Hepatocyte (in vitro differentiated cells): ENCODE measurements around the gene PTPRS. TPM values are rescaled to one million over a fixed set of nuclear protein-coding genes. Genes with fewer than 3 reads are reported as not detected.

Experiments
- DNase-seq: peaks from one replicate; pipeline ENCODE4 v3.0.0-alpha.2; 2016; ENCODE audit warnings: low spot score
- H2AFZ ChIP-seq: fragments of 200-600 bp; sonication (generic); 2 replicates; pipeline ENCODE4 v1.6.0; 2016; ENCODE audit warnings: antibody characterized with exemption, mild to moderate bottlenecking
- H3K27ac ChIP-seq: fragments of 200-600 bp; sonication (generic); 2 replicates; pipeline ENCODE4 v1.5.1; 2016; ENCODE audit warnings: mild to moderate bottlenecking
- H3K27me3 ChIP-seq: fragments of 200-600 bp; sonication (generic); 2 replicates; pipeline ENCODE4 v1.6.1; 2016
- H3K36me3 ChIP-seq: fragments of 200-600 bp; sonication (generic); replicated peaks from 2 replicates; pipeline ENCODE4 v1.5.1; 2016; ENCODE audit warnings: low read depth; ENCODE audit not compliant: insufficient read depth
- H3K4me1 ChIP-seq: fragments of 200-600 bp; sonication (generic); 2 replicates; pipeline ENCODE4 v1.5.1; 2016; ENCODE audit warnings: mild to moderate bottlenecking, moderate library complexity; ENCODE audit not compliant: insufficient read depth
- H3K4me2 ChIP-seq: fragments of 200-600 bp; sonication (generic); 2 replicates; pipeline ENCODE4 v1.6.0; 2016
- H3K4me3 ChIP-seq: fragments of 200-600 bp; sonication (generic); 2 replicates; pipeline ENCODE4 v1.5.1; 2016; ENCODE audit warnings: mild to moderate bottlenecking
- H3K79me2 ChIP-seq: fragments of 200-600 bp; sonication (generic); 2 replicates; pipeline ENCODE4 v1.6.0; 2017; ENCODE audit warnings: mild to moderate bottlenecking
- H3K9me2 ChIP-seq: fragments of 200-600 bp; sonication (generic); replicated peaks from 2 replicates; pipeline ENCODE4 v1.6.0; 2017; ENCODE audit warnings: mild to moderate bottlenecking; ENCODE audit not compliant: insufficient read depth
- H3K9me3 ChIP-seq: fragments of 200-600 bp; sonication (generic); 2 replicates; pipeline ENCODE4 v1.5.1; 2016; ENCODE audit warnings: low read depth, mild to moderate bottlenecking
- H4K20me1 ChIP-seq: fragments of 200-600 bp; sonication (generic); 2 replicates; pipeline ENCODE4 v1.6.0; 2016; ENCODE audit warnings: mild to moderate bottlenecking; ENCODE audit not compliant: insufficient read depth, poor library complexity, severe bottlenecking
- CTCF ChIP-seq: fragments of 200-600 bp; sonication (generic); IDR thresholded peaks from 2 replicates; pipeline ENCODE4 v1.5.1; 2016; ENCODE audit warnings: antibody characterized with exemption, mild to moderate bottlenecking; ENCODE audit not compliant: poor library complexity
- EZH2 ChIP-seq: fragments of 200-600 bp; sonication (generic); IDR thresholded peaks from 2 replicates; pipeline ENCODE4 v1.6.1; 2016; ENCODE audit warnings: antibody characterized with exemption, mild to moderate bottlenecking, borderline replicate concordance
- EZH2phosphoT487 ChIP-seq: fragments of 200-600 bp; sonication (generic); IDR thresholded peaks from one replicate; pipeline ENCODE4 v1.6.1; 2018; ENCODE audit warnings: antibody characterized with exemption, mild to moderate bottlenecking, low read depth, moderate library complexity; ENCODE audit not compliant: unreplicated experiment, severe bottlenecking
- WGBS: methylation state at CpG from one replicate; pipeline ENCODE4 v1.1.6; 2016; ENCODE audit warnings: low lambda C conversion rate; ENCODE audit errors: missing lambda C conversion rate; 5-methylcytosine and 5-hydroxymethylcytosine counted together
- polyA plus RNA-seq: library from polyadenylated mRNA; unstranded; fragments of >200 nt; fragmentation: Nextera tagmentation; extraction: Ambion mirVana; gene quantifications from 2 replicates; pipeline ENCODE4 v1.2.1, GENCODE V29; 2016
- total RNA-seq: library from RNA; depleted of rRNA; stranded (reverse); fragments of >200 nt; gene quantifications from 2 replicates; pipeline ENCODE4 v1.2.3, GENCODE V29; 2014

PTPRS gene
- total and polyA plus RNA-seq, 2 experiments from 2014 or later = 21.9 to 65.5 TPM

GRCh38 chr19:5342573-5343201 lies 2.1 kb upstream of the PTPRS start:
- no peaks in the 10 kb centered on the region for H3K79me2 ChIP-seq
- H3K4me1 ChIP-seq = peaks cover 13% of the 10 kb centered on the region

GRCh38 chr19:5341981-5342380 lies 1.4 kb upstream of the PTPRS start:
- no peaks in the 10 kb centered on the region for H3K9me2 ChIP-seq
- H3K27ac ChIP-seq = no peak overlapping the region
- no peaks in the 10 kb centered on the region for H3K36me3 ChIP-seq
- TF ChIP-seq EZH2 (no peak), CTCF (no peak), EZH2phosphoT487 (no peak)
- H3K27me3 ChIP-seq = peaks cover 29% of the 10 kb centered on the region
- no peaks in the 10 kb centered on the region for H4K20me1 ChIP-seq
- DNase-seq = no peak
- H3K79me2 ChIP-seq = no peaks in the 10 kb centered on the region
- no peaks in the 10 kb centered on the region for H3K9me3 ChIP-seq
- H2AFZ ChIP-seq = no peak overlapping the region
- H3K4me3 ChIP-seq = no peak overlapping the region
- H3K4me2 ChIP-seq = no peak overlapping the region
- 92% methylated on average over 4 of the region's 4 CpGs for WGBS
- H3K4me1 ChIP-seq = peaks cover 13% of the 10 kb centered on the region

More at GRCh38 chr19:5342573-5343201, 2.1 kb upstream of the PTPRS start:
- DNase-seq = no peak
- Histone ChIP-seq H3K36me3 (no peaks in the 10 kb centered on the region), H3K4me2 (no peak overlapping the region), H3K4me3 (no peak overlapping the region), H3K9me2 (no peaks in the 10 kb centered on the region), H3K27me3 (peaks cover 22% of the 10 kb centered on the region), H3K9me3 (no peaks in the 10 kb centered on the region), H3K27ac (no peak overlapping the region), H4K20me1 (no peaks in the 10 kb centered on the region), H2AFZ (no peak overlapping the region)
- TF ChIP-seq EZH2 (no peak), EZH2phosphoT487 (no peak), CTCF (no peak)
- WGBS = 79% methylated on average over 12 of the region's 12 CpGs

- no peak for DNase-seq
- H3K4me1 ChIP-seq = peaks cover 13% of the 10 kb centered on the region
- no peak overlapping the region for H2AFZ ChIP-seq
- H3K4me2 ChIP-seq = no peak overlapping the region
- H3K27ac ChIP-seq = no peak overlapping the region
- WGBS = 88% methylated on average over 13 of the region's 13 CpGs
- no peaks in the 10 kb centered on the region for H4K20me1 ChIP-seq
- H3K4me3 ChIP-seq = no peak overlapping the region
- TF ChIP-seq EZH2 = no peak
- TF ChIP-seq CTCF = no peak
- TF ChIP-seq EZH2phosphoT487 = no peak
- no peaks in the 10 kb centered on the region for H3K9me2 ChIP-seq
- H3K27me3 ChIP-seq = peaks cover 32% of the 10 kb centered on the region
- H3K9me3 ChIP-seq = no peaks in the 10 kb centered on the region
- no peaks in the 10 kb centered on the region for H3K36me3 ChIP-seq
- no peaks in the 10 kb centered on the region for H3K79me2 ChIP-seq
Measured at GRCh38 chr19:5341448-5341820, 822 bp upstream of the PTPRS start.
